ENCODE measurements around the gene SNX19.

Gene SNX19

GRCh38 chr11:130849215-130849568, 67.1 kb downstream of the SNX19 start:
- Histone ChIP-seq H3K36me3 (ENCODE audit: control insufficient read depth in 2 of 2, insufficient read depth in 2 of 2, low read length in 2 of 2) (no peaks in the 10 kb centered on the region), H3K27ac (ENCODE audit: low read depth in 2 of 2, low read length in 2 of 2) (no peak overlapping the region), H3K4me1 (ENCODE audit: control insufficient read depth in 2 of 2, insufficient read depth in 2 of 2, low read length in 2 of 2) (no peaks in the 10 kb centered on the region), H3K4me3 (ENCODE audit: low read length in 2 of 2) (no peak overlapping the region), H3K27me3 (ENCODE audit: control insufficient read depth in 2 of 2, insufficient read depth in 2 of 2, low read length in 2 of 2) (no peaks in the 10 kb centered on the region), H3K9me3 (ENCODE audit: control insufficient read depth in 2 of 2, low read length in 2 of 2) (no peaks in the 10 kb centered on the region), H3K9ac (ENCODE audit: low read depth in 1 of 2, low read length in 2 of 2) (no peak overlapping the region)

GRCh38 chr11:130848361-130849214, 67.7 kb downstream of the SNX19 start:
- H3K9ac ChIP-seq (ENCODE audit: low read depth in 1 of 2, low read length in 2 of 2): no peak overlapping the region
- no peaks in the 10 kb centered on the region for H3K9me3 ChIP-seq (ENCODE audit: control insufficient read depth in 2 of 2, low read length in 2 of 2)
- H3K4me3 ChIP-seq (ENCODE audit: low read length in 2 of 2): no peak overlapping the region
- H3K36me3 ChIP-seq (ENCODE audit: control insufficient read depth in 2 of 2, insufficient read depth in 2 of 2, low read length in 2 of 2): no peaks in the 10 kb centered on the region
- no peaks in the 10 kb centered on the region for H3K4me1 ChIP-seq (ENCODE audit: control insufficient read depth in 2 of 2, insufficient read depth in 2 of 2, low read length in 2 of 2)
- no peaks in the 10 kb centered on the region for H3K27me3 ChIP-seq (ENCODE audit: control insufficient read depth in 2 of 2, insufficient read depth in 2 of 2, low read length in 2 of 2)
- no peak overlapping the region for H3K27ac ChIP-seq (ENCODE audit: low read depth in 2 of 2, low read length in 2 of 2)

GRCh38 chr11:130847517-130847916, 68.8 kb downstream of the SNX19 start:
- Histone ChIP-seq H3K27me3 (ENCODE audit: control insufficient read depth in 2 of 2, insufficient read depth in 2 of 2, low read length in 2 of 2) (no peaks in the 10 kb centered on the region), H3K27ac (ENCODE audit: low read depth in 2 of 2, low read length in 2 of 2) (no peak overlapping the region), H3K9ac (ENCODE audit: low read depth in 1 of 2, low read length in 2 of 2) (no peak overlapping the region), H3K4me3 (ENCODE audit: low read length in 2 of 2) (no peak overlapping the region), H3K9me3 (ENCODE audit: control insufficient read depth in 2 of 2, low read length in 2 of 2) (no peaks in the 10 kb centered on the region), H3K36me3 (ENCODE audit: control insufficient read depth in 2 of 2, insufficient read depth in 2 of 2, low read length in 2 of 2) (no peaks in the 10 kb centered on the region), H3K4me1 (ENCODE audit: control insufficient read depth in 2 of 2, insufficient read depth in 2 of 2, low read length in 2 of 2) (no peaks in the 10 kb centered on the region)

GRCh38 chr11:130846606-130847005, 69.7 kb downstream of the SNX19 start:
- H3K36me3 ChIP-seq (ENCODE audit: control insufficient read depth in 2 of 2, insufficient read depth in 2 of 2, low read length in 2 of 2): no peaks in the 10 kb centered on the region
- no peaks in the 10 kb centered on the region for H3K4me1 ChIP-seq (ENCODE audit: control insufficient read depth in 2 of 2, insufficient read depth in 2 of 2, low read length in 2 of 2)
- no peaks in the 10 kb centered on the region for H3K9me3 ChIP-seq (ENCODE audit: control insufficient read depth in 2 of 2, low read length in 2 of 2)
- H3K27me3 ChIP-seq (ENCODE audit: control insufficient read depth in 2 of 2, insufficient read depth in 2 of 2, low read length in 2 of 2): no peaks in the 10 kb centered on the region
- no peak overlapping the region for H3K27ac ChIP-seq (ENCODE audit: low read depth in 2 of 2, low read length in 2 of 2)
- no peak overlapping the region for H3K9ac ChIP-seq (ENCODE audit: low read depth in 1 of 2, low read length in 2 of 2)
- H3K4me3 ChIP-seq (ENCODE audit: low read length in 2 of 2): no peak overlapping the region

GRCh38 chr11:130842001-130842400, 74.3 kb downstream of the SNX19 start:
- Histone ChIP-seq H3K36me3 (ENCODE audit: control insufficient read depth in 2 of 2, insufficient read depth in 2 of 2, low read length in 2 of 2) (no peaks in the 10 kb centered on the region), H3K27me3 (ENCODE audit: control insufficient read depth in 2 of 2, insufficient read depth in 2 of 2, low read length in 2 of 2) (no peaks in the 10 kb centered on the region), H3K9me3 (ENCODE audit: control insufficient read depth in 2 of 2, low read length in 2 of 2) (no peaks in the 10 kb centered on the region), H3K9ac (ENCODE audit: low read depth in 1 of 2, low read length in 2 of 2) (no peak overlapping the region), H3K4me1 (ENCODE audit: control insufficient read depth in 2 of 2, insufficient read depth in 2 of 2, low read length in 2 of 2) (no peaks in the 10 kb centered on the region), H3K27ac (ENCODE audit: low read depth in 2 of 2, low read length in 2 of 2) (no peak overlapping the region), H3K4me3 (ENCODE audit: low read length in 2 of 2) (no peak overlapping the region)

GRCh38 chr11:130840679-130841078, 75.6 kb downstream of the SNX19 start:
- no peak overlapping the region for H3K4me3 ChIP-seq (ENCODE audit: low read length in 2 of 2)
- H3K27me3 ChIP-seq (ENCODE audit: control insufficient read depth in 2 of 2, insufficient read depth in 2 of 2, low read length in 2 of 2): no peaks in the 10 kb centered on the region
- no peak overlapping the region for H3K27ac ChIP-seq (ENCODE audit: low read depth in 2 of 2, low read length in 2 of 2)
- H3K4me1 ChIP-seq (ENCODE audit: control insufficient read depth in 2 of 2, insufficient read depth in 2 of 2, low read length in 2 of 2): no peaks in the 10 kb centered on the region
- no peak overlapping the region for H3K9ac ChIP-seq (ENCODE audit: low read depth in 1 of 2, low read length in 2 of 2)
- no peaks in the 10 kb centered on the region for H3K36me3 ChIP-seq (ENCODE audit: control insufficient read depth in 2 of 2, insufficient read depth in 2 of 2, low read length in 2 of 2)
- H3K9me3 ChIP-seq (ENCODE audit: control insufficient read depth in 2 of 2, low read length in 2 of 2): no peaks in the 10 kb centered on the region

- no peak overlapping the region for H3K9ac ChIP-seq (ENCODE audit: low read depth in 1 of 2, low read length in 2 of 2)
- H3K27me3 ChIP-seq (ENCODE audit: control insufficient read depth in 2 of 2, insufficient read depth in 2 of 2, low read length in 2 of 2): no peaks in the 10 kb centered on the region
- no peaks in the 10 kb centered on the region for H3K36me3 ChIP-seq (ENCODE audit: control insufficient read depth in 2 of 2, insufficient read depth in 2 of 2, low read length in 2 of 2)
- no peaks in the 10 kb centered on the region for H3K9me3 ChIP-seq (ENCODE audit: control insufficient read depth in 2 of 2, low read length in 2 of 2)
- H3K27ac ChIP-seq (ENCODE audit: low read depth in 2 of 2, low read length in 2 of 2): no peak overlapping the region
- no peaks in the 10 kb centered on the region for H3K4me1 ChIP-seq (ENCODE audit: control insufficient read depth in 2 of 2, insufficient read depth in 2 of 2, low read length in 2 of 2)
- no peak overlapping the region for H3K4me3 ChIP-seq (ENCODE audit: low read length in 2 of 2)
Observed at GRCh38 chr11:130839981-130840666, 76.2 kb downstream of the SNX19 start.

GRCh38 chr11:130837194-130837593, 79.1 kb downstream of the SNX19 start:
- no peak overlapping the region for H3K27ac ChIP-seq (ENCODE audit: low read depth in 2 of 2, low read length in 2 of 2)
- no peak overlapping the region for H3K4me3 ChIP-seq (ENCODE audit: low read length in 2 of 2)
- no peaks in the 10 kb centered on the region for H3K4me1 ChIP-seq (ENCODE audit: control insufficient read depth in 2 of 2, insufficient read depth in 2 of 2, low read length in 2 of 2)
- H3K27me3 ChIP-seq (ENCODE audit: control insufficient read depth in 2 of 2, insufficient read depth in 2 of 2, low read length in 2 of 2): no peaks in the 10 kb centered on the region
- no peaks in the 10 kb centered on the region for H3K36me3 ChIP-seq (ENCODE audit: control insufficient read depth in 2 of 2, insufficient read depth in 2 of 2, low read length in 2 of 2)
- no peaks in the 10 kb centered on the region for H3K9me3 ChIP-seq (ENCODE audit: control insufficient read depth in 2 of 2, low read length in 2 of 2)
- no peak overlapping the region for H3K9ac ChIP-seq (ENCODE audit: low read depth in 1 of 2, low read length in 2 of 2)

GRCh38 chr11:130834886-130835285, 81.4 kb downstream of the SNX19 start:
- Histone ChIP-seq H3K9me3 (ENCODE audit: control insufficient read depth in 2 of 2, low read length in 2 of 2) (no peaks in the 10 kb centered on the region), H3K27ac (ENCODE audit: low read depth in 2 of 2, low read length in 2 of 2) (no peak overlapping the region), H3K4me3 (ENCODE audit: low read length in 2 of 2) (no peak overlapping the region), H3K27me3 (ENCODE audit: control insufficient read depth in 2 of 2, insufficient read depth in 2 of 2, low read length in 2 of 2) (no peaks in the 10 kb centered on the region), H3K9ac (ENCODE audit: low read depth in 1 of 2, low read length in 2 of 2) (no peak overlapping the region), H3K36me3 (ENCODE audit: control insufficient read depth in 2 of 2, insufficient read depth in 2 of 2, low read length in 2 of 2) (no peaks in the 10 kb centered on the region), H3K4me1 (ENCODE audit: control insufficient read depth in 2 of 2, insufficient read depth in 2 of 2, low read length in 2 of 2) (peaks cover 0 to 2% of the 10 kb centered on the region in 2 donors)

- Histone ChIP-seq H3K27ac (ENCODE audit: low read depth in 2 of 2, low read length in 2 of 2) (no peak overlapping the region), H3K36me3 (ENCODE audit: control insufficient read depth in 2 of 2, insufficient read depth in 2 of 2, low read length in 2 of 2) (no peaks in the 10 kb centered on the region), H3K4me1 (ENCODE audit: control insufficient read depth in 2 of 2, insufficient read depth in 2 of 2, low read length in 2 of 2) (peaks cover 0 to 2% of the 10 kb centered on the region in 2 donors), H3K9ac (ENCODE audit: low read depth in 1 of 2, low read length in 2 of 2) (no peak overlapping the region), H3K9me3 (ENCODE audit: control insufficient read depth in 2 of 2, low read length in 2 of 2) (no peaks in the 10 kb centered on the region), H3K4me3 (ENCODE audit: low read length in 2 of 2) (no peak overlapping the region), H3K27me3 (ENCODE audit: control insufficient read depth in 2 of 2, insufficient read depth in 2 of 2, low read length in 2 of 2) (no peaks in the 10 kb centered on the region)
Observed at GRCh38 chr11:130832566-130833425, 83.5 kb downstream of the SNX19 start.
